Bronchial epithelial cell (primary cell): ENCODE results near the gene KRT79. TPM values are rescaled to one million over a fixed set of nuclear protein-coding genes. Genes with fewer than 3 reads are reported as not detected.

Experiments used
- DNase-seq: peaks from one replicate; pipeline ENCODE4 v3.0.0-alpha.2; 2010; ENCODE audit warnings: low read depth
- FAIRE-seq: peaks from 2 replicates; lab custom pipeline; 2011; peaks lifted over from hg19 to GRCh38; lab: Jason Lieb, UNC
- H3K27me3 ChIP-seq: 2 replicates; pipeline ENCODE4 v1.5.1; 2011; ENCODE audit warnings: low read length; ENCODE audit not compliant: control insufficient read depth, insufficient read depth
- H3K36me3 ChIP-seq: 2 replicates; pipeline ENCODE4 v1.5.1; 2011; ENCODE audit warnings: low read length; ENCODE audit not compliant: control insufficient read depth, insufficient read depth
- H3K4me3 ChIP-seq: 2 replicates; pipeline ENCODE4 v1.5.1; 2011; ENCODE audit warnings: mild to moderate bottlenecking, low read depth, low read length, control low read depth
- total RNA-seq: library from RNA; depleted of rRNA; stranded (reverse); fragments of >200 nt; gene quantifications from 2 replicates; pipeline ENCODE4 v1.2.1, GENCODE V29; 2014
- TF ChIP-seq, protein P1 (sequence below): IDR thresholded peaks from 2 replicates; pipeline ENCODE4 v1.5.1; 2011; ENCODE audit warnings: mild to moderate bottlenecking, moderate library complexity, low read length, control low read depth, inconsistent platforms; ENCODE audit not compliant: insufficient read depth, severe bottlenecking

Gene KRT79
- total RNA-seq, 1 donor from 2014 or later: under 0.01 TPM

DNA sequence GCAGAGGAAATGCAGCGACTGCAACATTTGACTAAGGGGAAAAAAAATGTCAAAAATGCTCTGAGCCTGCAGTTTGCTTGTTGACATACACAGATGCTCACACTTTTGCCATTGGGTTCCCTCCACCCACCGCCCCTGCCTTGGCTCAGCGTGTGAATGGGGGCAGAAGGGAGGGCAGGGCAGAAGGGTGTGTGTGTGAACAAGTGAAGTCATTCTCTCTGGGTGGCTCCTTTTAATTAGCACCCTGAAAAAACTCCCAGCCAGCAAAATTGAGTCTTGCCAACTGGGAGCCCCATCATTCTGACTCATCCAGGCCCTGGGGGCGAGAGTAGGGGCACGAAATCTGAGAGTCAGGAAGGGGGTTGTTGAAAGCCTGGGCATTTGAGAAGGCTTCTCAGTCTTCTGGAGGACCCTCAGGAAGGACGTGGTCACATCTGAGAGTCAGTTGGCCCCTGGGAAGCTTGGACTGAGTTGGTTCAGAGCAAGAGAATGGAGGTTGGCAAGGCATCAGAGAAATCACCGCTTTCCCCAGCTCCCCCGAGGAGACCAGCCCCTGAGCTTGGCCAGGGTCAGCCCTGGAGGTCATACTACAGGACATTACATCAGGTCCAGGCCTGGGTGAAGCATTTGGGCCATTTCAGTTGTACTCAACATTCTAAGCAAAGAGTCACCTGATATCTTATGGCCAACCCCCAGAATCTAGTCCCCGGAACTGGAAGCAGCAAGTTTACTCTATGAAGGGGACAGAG lies 37.4 kb upstream of the KRT79 start:
- DNase-seq: peak; percentile 99
- Histone ChIP-seq H3K27me3 (no peaks in the 10 kb centered on the region), H3K36me3 (no peaks in the 10 kb centered on the region), H3K4me3 (no peak overlapping the region)
- TF ChIP-seq, protein P1, sequence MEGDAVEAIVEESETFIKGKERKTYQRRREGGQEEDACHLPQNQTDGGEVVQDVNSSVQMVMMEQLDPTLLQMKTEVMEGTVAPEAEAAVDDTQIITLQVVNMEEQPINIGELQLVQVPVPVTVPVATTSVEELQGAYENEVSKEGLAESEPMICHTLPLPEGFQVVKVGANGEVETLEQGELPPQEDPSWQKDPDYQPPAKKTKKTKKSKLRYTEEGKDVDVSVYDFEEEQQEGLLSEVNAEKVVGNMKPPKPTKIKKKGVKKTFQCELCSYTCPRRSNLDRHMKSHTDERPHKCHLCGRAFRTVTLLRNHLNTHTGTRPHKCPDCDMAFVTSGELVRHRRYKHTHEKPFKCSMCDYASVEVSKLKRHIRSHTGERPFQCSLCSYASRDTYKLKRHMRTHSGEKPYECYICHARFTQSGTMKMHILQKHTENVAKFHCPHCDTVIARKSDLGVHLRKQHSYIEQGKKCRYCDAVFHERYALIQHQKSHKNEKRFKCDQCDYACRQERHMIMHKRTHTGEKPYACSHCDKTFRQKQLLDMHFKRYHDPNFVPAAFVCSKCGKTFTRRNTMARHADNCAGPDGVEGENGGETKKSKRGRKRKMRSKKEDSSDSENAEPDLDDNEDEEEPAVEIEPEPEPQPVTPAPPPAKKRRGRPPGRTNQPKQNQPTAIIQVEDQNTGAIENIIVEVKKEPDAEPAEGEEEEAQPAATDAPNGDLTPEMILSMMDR: no peak
- FAIRE-seq: peak; percentile 92

DNA sequence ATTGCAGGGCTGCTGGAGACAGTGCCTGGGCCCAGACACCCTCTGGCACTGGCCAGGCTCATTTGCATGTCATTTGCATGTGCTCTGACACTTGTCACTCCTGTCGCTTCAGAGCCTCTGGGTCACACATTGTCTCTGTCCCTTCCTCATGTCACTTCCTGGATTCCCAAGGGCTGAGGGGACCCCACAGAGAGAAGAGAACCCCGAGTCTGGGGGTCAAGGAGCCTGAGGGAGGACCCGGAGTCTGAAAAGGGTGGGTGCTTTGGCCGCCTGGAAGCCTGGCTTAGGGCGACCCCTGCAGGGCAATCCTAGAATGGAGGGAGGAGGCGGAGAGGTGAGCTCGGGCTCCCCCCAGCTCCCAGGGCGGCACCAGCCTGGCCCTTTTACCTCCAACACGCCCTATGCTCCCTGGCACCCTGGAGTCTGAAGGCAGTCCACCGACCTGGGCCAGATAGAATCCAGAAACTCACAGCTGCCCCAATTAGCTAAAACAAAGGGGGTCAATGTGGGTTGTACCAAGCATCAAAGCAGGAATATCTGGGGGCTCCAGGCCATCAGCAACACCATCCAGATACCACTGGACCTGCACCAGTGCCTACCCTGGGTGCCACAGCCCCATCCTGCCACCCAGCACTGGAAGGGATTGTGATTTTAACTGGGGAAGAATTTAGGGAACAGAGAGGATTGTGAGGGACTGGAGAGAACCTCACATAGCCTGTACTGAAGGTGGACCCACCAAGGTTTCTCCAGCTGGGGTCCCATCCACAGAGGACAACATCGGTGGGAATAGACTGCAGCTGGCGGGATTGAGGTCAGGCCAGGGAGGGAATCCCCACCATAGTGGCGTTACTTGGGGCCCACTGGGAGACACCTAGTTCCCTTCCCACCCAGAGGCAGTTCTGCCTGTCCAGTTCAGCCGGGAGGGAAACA lies 36.5 kb upstream of the KRT79 start:
- FAIRE-seq: no peak
- peak; percentile 62 for DNase-seq
- TF ChIP-seq, protein P1: peak; percentile 94
- Histone ChIP-seq H3K4me3 (no peak overlapping the region), H3K27me3 (no peaks in the 10 kb centered on the region), H3K36me3 (no peaks in the 10 kb centered on the region)

DNA sequence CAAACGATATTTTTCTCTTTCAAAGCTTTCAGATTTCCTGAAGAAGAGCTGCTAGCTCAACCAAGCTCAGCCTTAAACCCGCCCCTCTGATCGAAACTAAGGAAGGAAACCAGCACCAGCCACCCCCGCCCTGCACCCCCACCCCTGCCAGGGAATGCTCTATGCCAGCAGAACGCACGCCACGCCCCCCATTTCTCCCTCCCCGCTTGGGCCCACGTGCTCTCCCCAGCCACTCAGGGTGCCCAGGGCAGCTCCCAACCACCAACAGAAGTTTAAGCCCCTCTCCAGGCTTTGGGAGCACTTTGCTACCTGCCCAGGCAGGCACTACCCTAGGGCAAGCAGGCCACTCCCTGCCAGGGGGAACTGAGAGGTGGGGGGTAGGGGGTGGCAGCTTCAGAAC lies 33.5 kb upstream of the KRT79 start:
- FAIRE-seq: no peak
- TF ChIP-seq, protein P1: no peak
- Histone ChIP-seq H3K4me3 (no peak overlapping the region), H3K27me3 (no peaks in the 10 kb centered on the region), H3K36me3 (no peaks in the 10 kb centered on the region)
- peak; percentile 92 for DNase-seq

DNA sequence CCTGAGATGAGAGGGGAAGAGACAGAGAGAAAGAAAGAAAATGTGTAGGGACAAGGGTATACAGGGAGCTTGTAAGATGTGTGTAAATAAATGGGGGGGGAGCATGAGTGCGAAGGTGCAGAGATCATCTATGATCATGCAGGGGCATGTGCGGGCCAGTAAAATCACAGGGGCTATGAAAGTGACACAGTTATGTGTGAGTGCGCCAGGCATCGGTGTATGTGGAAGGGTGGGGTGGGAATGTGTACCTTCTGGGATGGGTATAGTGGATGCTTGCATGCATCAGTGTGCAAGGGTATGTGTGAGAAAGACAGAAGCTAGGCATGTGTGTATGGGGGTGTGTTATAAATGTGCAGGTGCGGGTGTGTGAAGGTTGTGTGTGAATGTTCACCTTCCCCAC lies 33.0 kb upstream of the KRT79 start:
- DNase-seq (peak; percentile 87), FAIRE-seq (no peak)
- Histone ChIP-seq H3K36me3 (no peaks in the 10 kb centered on the region), H3K4me3 (no peak overlapping the region), H3K27me3 (no peaks in the 10 kb centered on the region)
- TF ChIP-seq, protein P1: no peak

DNA sequence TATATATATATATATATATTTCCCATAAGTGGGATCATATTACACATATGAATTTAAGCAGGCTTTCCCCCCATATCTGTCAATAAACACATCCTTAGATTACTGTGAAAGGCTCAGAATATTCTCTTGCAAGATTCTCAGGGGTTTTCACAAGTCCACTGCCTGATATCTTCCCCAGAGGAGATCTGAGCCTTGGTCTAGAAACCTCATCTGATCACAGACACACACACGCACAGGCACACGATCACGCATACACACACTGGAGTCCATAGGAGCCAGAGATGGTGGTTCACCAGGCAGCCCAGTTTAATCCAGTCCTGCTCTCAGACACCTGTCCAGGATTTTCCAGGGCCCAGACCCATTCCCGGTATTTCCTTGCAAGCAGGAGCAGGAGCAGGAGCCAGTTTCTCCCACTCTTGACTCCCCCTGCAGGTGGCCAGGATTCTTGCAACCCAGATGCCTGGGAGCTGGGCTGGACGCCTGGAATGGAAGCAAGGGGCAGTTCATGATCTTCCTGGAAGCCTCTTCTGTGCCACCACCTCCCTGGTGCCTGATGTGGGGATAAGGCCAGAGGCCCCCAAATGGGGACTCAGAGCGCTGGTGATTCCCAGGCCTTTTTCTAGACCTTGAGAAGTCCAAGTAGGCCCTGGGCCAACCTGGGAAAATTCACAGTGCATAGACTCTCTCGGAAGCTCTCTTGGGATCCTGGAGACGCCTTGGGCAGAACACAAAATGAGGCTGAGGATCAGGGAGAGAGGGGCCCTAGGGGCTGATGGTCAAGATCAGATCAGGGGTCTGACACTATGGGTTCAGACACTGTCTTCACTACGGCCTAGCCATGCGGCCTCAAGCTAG lies 31.2 kb upstream of the KRT79 start:
- TF ChIP-seq, protein P1: peak; percentile 89
- Histone ChIP-seq H3K36me3 (no peaks in the 10 kb centered on the region), H3K27me3 (no peaks in the 10 kb centered on the region), H3K4me3 (no peak overlapping the region)
- peak; percentile 79 for DNase-seq
- FAIRE-seq: peak; percentile 32
